Measurements from ENCODE around the gene OSBPL3.

Gene OSBPL3

GRCh38 chr7:24882989-24883621, 96.9 kb downstream of the OSBPL3 start:
- ChIA-PET POLR2A (no interaction called here), CTCF (interaction anchor here (0.7 to 3.7 kb wide), 6 partner anchors 11 to 97 kb away, joined by 3 to 34 read pairs (median 6); partner anchors contain the start of gene OSBPL3)
- TF ChIP-seq, protein P1, sequence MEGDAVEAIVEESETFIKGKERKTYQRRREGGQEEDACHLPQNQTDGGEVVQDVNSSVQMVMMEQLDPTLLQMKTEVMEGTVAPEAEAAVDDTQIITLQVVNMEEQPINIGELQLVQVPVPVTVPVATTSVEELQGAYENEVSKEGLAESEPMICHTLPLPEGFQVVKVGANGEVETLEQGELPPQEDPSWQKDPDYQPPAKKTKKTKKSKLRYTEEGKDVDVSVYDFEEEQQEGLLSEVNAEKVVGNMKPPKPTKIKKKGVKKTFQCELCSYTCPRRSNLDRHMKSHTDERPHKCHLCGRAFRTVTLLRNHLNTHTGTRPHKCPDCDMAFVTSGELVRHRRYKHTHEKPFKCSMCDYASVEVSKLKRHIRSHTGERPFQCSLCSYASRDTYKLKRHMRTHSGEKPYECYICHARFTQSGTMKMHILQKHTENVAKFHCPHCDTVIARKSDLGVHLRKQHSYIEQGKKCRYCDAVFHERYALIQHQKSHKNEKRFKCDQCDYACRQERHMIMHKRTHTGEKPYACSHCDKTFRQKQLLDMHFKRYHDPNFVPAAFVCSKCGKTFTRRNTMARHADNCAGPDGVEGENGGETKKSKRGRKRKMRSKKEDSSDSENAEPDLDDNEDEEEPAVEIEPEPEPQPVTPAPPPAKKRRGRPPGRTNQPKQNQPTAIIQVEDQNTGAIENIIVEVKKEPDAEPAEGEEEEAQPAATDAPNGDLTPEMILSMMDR (IDR thresholded peaks at IDR 0.05; ENCODE audit: control extremely low read depth, extremely low read depth, low read depth, missing control alignments): no peak
- no peak for DNase-seq (ENCODE audit: extremely low spot score)

DNA sequence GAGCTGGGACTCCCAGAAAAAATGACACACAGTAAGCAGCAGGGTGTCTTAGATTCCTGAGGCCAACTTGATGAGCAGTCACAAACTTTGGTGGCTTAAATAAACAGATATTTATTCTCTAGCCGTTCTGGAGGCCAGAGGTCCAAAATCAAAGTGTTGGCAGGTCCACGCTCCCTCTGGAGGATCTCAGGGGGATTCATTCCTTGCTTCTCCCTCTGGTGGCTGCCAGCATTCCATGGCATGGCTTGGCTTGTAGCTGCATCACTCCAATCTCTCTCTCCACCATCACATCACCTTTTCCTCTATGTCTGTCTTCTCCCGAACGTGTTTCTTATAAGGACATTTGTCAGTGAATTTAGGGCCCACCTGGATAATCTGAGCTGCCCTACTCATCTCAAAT, 98.4 kb downstream of the OSBPL3 start:
- CTCF ChIA-PET: interaction anchor here (1.0 to 6.6 kb wide), 8 partner anchors 8 to 213 kb away, joined by 3 to 48 read pairs (median 6); partner anchors contain the start of gene OSBPL3

GRCh38 chr7:24880886-24881285, 99.1 kb downstream of the OSBPL3 start:
- ChIA-PET CTCF (interaction anchor here (1.1 to 6.6 kb wide), 10 partner anchors 9 to 218 kb away, joined by 3 to 48 read pairs (median 4); partner anchors contain the start of gene OSBPL3), POLR2A (no interaction called here)
- TF ChIP-seq, protein P1 (IDR thresholded peaks at IDR 0.05; ENCODE audit: control extremely low read depth, extremely low read depth, low read depth, missing control alignments): no peak
- no peak for DNase-seq (ENCODE audit: extremely low spot score)

More for the DNA sequence above, 98.4 kb downstream of the OSBPL3 start:
- DNase-seq (ENCODE audit: extremely low spot score): no peak
- POLR2A ChIA-PET: no interaction called here
- TF ChIP-seq, protein P1 (IDR thresholded peaks at IDR 0.05; ENCODE audit: control extremely low read depth, extremely low read depth, low read depth, missing control alignments): no peak

DNA sequence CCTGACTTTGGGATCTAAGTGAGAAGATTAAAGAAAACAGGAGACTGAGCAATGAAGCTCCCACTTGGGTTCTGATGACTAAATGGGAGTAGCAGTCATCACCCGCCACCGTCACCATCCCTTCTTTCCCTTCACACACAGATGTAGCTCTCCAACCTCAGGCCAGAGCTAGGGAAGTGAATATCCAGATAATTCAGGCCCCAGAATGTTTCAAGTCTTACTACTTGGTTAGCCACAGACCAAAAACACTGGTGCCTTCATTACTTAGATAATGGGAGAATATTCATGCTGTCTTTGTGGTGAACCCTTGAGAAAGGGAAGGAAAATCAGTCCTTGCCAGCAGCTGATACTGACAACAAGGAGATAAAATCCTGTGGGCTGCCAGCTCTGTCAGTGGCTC, 100.7 kb downstream of the OSBPL3 start:
- TF ChIP-seq, protein P1 (IDR thresholded peaks at IDR 0.05; ENCODE audit: control extremely low read depth, extremely low read depth, low read depth, missing control alignments): no peak
- CTCF ChIA-PET: interaction anchor here (0.9 to 6.6 kb wide), 8 partner anchors 10 to 219 kb away, joined by 3 to 48 read pairs (median 6); no protein-coding TSS in a partner anchor
- DNase-seq (ENCODE audit: extremely low spot score): no peak
- POLR2A ChIA-PET: interaction anchor here (1.0 kb wide), 1 partner anchor 103 kb away, joined by 4 read pairs; no protein-coding TSS in a partner anchor

DNA sequence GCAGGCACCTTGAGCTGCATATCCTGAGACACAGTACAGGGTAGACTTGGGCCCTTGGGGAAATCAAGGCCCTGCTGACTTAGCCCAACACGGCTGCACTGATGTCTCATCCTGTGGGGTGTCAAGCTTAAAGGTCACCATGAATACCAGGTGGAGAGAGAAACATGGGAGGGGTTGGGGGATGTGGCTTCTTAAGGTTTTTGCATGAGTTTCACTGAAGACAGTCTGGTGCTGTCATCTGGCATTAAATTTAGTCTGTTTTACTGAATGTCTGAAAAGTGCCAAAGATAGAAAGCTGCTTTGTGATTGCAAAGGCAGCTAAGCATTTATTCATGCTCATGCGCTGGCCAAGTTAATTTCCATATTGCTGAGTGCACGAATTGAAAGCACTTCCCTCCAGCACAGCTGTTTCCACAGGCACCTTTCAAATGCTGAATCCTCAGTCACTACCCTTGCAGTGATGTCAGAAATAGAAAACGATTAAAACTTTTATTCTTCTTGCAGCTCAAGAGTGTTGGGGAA, 102.1 kb downstream of the OSBPL3 start:
- CTCF ChIA-PET: interaction anchor here (0.9 to 6.6 kb wide), 14 partner anchors 10 to 221 kb away, joined by 3 to 48 read pairs (median 6); no protein-coding TSS in a partner anchor
- TF ChIP-seq, protein P1 (IDR thresholded peaks at IDR 0.05; ENCODE audit: control extremely low read depth, extremely low read depth, low read depth, missing control alignments): no peak
- peak; percentile 36 for DNase-seq (ENCODE audit: extremely low spot score)
- POLR2A ChIA-PET: interaction anchor here (0.6 kb wide), 1 partner anchor 35 kb away, joined by 3 read pairs; no protein-coding TSS in a partner anchor

- TF ChIP-seq, protein P1 (IDR thresholded peaks at IDR 0.05; ENCODE audit: control extremely low read depth, extremely low read depth, low read depth, missing control alignments): no peak
- ChIA-PET POLR2A (no interaction called here), CTCF (no interaction called here)
- no peak for DNase-seq (ENCODE audit: extremely low spot score)
Measured at GRCh38 chr7:24874791-24875190, 105.2 kb downstream of the OSBPL3 start.

All from GM10248 (cell line).